Fibroblast of skin of scalp (primary cell): ENCODE data around the gene SPOP. TPM values are rescaled to one million over a fixed set of nuclear protein-coding genes. Genes with fewer than 3 reads are reported as not detected.
"Not testable (repeated sequence)": the region's sequence is repeated elsewhere in the genome, so short reads cannot be mapped to it uniquely, and the experiment has no call there.

Experiments
- DNase-seq: peaks from one replicate; pipeline ENCODE4 v3.0.0-alpha.2; 2013
- polyA plus RNA-seq, 2 experiments: library from polyadenylated mRNA; unstranded; fragments of 120-200 nt; gene quantifications; one replicate each; pipeline ENCODE4 v1.2.1, GENCODE V29; 2013; ENCODE audit not compliant: insufficient read length in 2 of 2

SPOP gene
- 48.2 TPM for polyA plus RNA-seq (2013, experiment 1 of 2; ENCODE audit: insufficient read length)
- 44.5 TPM for polyA plus RNA-seq (2013, experiment 2 of 2; ENCODE audit: insufficient read length)

DNA sequence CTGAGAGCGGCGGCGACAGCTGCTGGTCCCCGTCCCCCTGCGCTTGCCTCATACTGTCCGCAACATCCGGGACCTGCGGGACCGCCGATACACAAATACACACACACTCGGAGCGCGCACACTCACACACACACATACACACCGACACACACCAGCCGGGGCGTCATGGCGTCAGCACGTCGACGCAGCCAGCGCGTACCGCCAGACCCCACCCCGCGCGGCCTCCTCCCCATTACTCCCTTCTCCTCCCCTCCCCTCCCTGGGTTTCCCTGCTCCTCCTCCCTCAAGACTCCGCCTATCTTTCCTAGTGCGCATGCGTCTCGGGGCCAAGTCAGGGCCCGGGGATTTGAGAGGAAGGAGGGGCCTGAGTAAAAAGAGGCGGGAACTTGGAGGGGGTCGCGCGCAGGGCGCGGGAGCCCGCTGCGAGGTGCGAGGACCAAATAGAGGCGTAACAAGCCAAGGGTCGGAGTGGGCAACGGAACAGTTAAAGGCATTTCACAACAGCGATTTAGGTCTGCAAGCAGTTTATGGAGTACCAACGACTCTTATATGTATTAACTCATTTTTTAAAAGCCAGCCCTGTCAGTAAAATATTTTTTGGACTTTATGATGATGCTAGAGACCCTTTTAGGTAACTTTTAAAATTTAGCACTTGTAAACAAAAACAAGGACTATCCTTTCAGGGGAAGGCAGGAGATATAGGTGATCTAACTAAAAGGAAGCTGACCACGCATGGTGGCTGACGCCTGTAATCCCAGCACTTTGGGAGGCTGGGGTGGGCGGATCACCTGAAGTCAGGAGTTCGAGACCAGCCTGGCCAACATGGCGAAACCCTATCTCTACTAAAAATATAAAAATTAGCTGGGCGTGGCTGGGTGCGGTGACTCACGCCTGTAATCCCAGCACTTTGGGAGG lies at the start of gene SPOP:
TSS of gene SPOP (minus strand) at position 165 of the 915 bp plus-strand sequence. CDS start 55,287 bp downstream, outside the sequence.
- DNase-seq, result peak; percentile 100

DNA sequence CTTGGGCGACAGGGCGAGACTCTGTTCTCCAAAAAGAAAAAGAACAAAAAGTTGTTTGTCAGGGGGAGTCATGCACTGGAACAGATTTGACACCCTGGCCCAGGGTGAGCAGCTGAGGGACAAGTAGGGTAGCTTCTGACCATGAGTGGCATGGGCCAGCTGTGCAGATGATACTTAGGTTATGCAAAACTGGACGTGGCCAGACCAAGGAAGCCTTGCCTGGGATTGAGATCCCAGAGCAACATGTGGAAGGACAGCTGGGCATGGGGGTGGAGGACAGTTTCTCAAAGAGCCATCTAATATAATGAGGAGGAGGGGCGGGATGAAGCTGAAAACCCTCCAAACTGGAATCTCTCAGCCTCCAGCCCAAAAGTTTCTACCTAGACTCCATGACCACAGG lies 49.5 kb upstream of the SPOP start:
- no peak for DNase-seq

DNA sequence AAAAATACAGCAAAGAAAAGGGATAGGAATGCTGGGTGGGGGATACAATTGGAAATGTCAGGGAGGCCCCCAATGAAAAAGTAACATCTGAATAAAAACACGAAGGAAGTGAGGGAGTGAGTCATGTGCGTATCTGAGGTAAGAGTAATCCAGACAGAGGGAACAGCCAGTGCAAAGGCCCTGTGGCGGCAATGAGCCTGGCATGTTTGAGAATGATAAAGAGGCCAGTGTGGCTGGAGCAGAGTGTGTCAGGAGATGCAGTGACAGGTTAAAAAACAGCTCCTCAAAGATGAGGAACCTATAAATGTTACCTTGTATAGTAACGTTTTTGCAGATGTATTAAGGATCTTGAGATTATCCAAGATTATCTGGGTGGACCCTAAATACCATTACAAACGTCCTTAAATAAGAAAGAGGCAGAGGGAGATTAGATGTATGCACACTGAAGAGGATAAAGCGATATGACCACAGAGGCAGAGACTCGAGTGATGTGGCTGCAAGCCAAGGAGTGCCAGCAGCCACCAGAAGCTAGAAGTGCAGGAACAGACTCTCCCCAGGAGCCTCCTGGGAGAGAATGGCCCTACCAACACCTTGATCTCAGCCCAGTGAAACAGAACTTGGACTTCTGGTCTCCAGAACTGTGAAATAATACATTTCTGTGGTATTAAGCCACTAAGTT lies 47.7 kb upstream of the SPOP start:
- DNase-seq, result no peak

DNA sequence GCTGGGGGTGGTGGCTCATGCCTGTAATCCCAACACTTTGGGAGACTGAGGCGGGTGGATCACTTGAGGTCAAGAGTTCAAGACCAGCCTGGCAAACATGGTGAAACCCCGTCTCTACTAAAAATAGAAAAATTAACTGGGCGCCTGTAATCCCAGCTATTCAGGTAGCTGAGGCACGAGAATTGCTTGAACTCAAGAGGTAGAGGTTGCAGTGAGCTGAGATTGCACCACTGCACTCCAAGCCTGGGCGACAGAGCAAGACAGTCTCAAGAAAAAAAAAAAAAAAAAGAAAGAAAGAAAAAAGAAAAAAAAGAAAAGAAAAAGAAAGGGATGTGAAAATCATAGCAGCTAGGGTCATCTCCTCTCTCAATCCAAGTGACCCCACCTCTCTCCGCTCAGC lies 46.7 kb upstream of the SPOP start:
- DNase-seq, result not testable (repeated sequence)

DNA sequence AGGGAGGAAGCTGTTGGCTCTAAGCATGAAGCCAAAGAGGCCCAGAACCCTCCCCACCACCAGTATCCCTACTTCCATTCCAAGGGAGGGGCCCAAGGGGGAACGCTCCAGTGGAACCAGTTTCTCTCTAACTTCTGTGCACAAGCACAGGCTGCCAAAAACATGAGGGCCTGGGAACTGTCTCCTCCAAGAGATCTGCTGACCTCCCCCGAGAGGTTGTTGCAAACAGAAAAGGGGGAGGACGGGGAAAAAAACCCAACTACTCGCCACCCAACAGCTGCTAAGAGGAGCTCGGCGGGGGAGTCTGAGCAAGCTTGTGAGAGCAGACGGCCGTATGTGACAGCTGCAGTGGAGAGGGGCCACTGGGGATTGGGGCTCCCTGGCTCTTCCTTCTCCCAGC lies 45.5 kb upstream of the SPOP start:
- no peak for DNase-seq

DNA sequence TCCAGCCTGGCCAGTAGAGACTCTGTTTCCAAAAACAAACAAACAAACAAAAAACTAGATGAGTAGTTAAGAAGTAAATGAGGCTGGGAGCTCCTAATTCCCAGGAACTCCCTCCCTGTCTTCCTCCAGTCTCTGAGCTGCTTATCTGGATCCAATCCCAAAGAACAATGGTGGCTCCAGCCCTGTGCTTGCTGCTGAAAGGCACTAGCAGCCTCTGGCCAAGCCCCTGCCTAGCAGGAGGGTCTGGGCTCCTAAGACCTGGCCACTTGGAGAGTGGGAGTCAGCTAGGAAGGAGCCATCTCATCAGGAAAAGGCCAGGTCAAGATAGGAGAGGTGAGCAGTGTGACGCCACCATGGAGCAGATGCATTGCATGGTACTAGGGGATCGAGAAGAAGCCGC lies 44.2 kb upstream of the SPOP start:
- DNase-seq, result no peak

DNA sequence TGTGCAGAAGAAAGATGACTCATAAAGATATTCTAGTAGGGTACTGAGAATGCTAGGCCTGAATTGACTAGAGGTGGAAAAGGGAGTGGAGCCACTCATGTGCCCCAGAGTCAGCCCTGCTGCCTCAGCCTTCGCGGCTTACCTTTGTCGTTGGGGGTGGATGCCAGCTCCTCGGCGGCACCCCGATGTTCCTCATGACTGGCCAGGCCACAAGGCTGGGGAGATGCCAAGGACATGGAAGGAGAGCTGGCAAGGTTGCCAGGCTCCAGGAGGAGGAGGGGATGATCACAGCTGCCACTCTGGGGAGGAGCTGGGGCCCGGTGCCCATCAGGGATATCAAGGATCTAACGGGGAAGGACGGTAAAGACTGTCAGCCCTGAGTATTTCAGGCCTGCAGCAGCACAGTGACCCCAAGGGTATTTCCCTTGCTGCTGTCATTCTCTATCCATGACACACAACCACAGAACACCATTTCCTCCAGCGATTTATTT lies 39.5 kb upstream of the SPOP start:
- DNase-seq, result no peak

DNA sequence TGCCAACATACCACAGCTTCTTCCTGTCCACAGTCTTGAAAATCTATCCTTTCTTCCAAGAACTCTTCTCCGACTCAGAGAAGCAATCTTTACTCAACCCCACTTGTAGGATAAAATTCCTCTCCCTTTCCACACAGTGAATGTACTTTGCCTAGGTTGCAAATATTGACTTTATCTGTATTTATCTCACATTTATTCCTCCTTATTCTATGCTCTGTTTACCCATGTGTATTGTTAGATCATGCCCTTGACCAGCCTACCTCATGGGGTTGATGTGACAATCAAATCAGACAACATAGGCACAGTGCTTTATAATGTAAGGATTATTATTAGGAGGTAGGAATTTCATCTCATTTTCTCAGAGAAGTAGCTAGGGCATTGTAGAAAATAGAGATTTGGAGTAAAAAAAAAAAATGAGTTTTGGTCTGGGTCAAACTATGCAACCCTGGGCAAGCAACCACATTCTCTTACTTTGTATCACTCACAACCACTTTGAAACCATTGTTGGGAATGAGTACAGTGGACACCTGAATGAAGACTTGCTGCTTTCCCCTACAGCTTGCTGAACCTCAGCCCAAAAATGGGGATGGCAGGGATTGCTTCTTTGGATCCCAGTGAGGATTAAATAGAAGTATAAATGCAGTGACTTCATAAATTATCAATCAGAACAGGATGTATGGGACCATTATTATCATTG lies 38.9 kb upstream of the SPOP start:
- DNase-seq, result no peak

DNA sequence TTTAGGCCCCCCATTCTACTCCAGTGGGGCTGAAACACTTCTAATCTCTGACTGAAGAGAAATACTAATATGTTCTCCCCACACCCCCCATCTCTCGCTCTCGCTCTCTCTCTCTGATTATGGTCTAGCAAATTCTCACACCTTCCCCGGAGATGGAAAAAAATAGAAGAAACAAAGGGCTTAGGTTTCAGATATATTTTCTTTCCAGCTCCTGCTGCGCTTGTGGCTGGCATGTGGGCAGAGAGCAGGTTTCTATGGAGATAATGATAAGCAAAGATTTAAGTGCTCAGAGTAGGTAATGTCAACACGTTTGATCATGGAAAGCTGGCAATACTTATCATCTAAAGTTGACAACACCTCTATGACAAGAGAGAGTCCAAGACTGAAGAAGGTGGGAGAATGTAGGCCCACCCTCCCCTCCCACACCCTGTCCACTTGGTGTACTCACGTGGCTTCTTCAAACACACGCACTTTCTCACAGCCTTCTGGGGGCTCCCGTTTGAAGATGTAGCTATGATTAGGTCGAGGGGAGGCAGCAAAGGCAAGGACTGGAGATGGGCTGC lies 37.9 kb upstream of the SPOP start:
- DNase-seq, result no peak

DNA sequence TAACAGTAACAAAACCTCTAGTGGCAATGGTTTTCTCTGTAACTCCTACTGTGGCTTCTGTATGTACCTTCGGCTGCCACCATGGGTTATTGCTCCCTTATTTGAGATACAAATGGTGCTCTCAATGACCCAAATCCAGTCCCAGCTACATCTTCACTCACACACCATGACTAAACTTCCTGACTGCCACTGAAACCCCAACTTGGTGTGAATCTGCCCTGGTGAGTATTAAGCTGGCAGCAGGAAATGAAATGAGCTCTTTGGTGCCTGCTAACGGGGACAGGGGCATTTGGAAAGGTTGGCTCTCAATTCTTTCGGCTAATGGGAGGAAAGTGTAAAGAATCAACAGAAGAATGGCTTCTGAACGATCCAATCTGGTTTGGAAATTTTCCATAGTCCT lies 37.3 kb upstream of the SPOP start:
- no peak for DNase-seq

DNA sequence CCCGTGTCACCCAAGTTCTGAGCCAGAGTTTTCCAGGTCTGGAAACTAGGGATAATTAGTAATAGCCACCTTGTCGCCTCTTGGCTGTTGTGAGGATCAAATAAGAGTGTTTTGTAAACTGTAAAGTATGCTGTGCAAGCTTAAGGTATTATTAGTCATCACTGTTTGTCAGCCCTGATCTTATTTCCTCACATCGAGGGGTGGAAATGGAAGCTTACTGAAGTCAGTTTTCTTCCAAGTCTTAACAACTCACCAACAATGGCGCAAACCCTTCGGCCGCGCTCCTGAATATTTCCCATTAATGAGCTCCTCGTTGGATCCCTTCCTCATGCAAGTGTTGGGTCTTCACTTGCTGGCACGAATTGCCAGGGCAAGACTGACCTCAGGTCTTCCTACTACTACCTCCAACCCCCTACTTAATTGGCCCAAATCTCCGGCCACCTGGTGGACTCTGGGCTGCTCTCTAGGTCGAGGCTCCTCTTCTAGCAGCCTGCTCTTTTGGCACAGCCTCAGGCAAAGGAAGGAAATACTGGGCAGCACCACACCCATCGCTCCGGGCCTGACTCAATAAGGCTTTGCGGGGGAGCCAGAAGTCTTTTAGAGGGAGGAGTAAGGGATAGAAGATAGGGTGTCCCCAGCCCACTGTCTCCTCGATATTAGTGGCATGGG lies 30.8 kb upstream of the SPOP start:
- DNase-seq, result no peak

DNA sequence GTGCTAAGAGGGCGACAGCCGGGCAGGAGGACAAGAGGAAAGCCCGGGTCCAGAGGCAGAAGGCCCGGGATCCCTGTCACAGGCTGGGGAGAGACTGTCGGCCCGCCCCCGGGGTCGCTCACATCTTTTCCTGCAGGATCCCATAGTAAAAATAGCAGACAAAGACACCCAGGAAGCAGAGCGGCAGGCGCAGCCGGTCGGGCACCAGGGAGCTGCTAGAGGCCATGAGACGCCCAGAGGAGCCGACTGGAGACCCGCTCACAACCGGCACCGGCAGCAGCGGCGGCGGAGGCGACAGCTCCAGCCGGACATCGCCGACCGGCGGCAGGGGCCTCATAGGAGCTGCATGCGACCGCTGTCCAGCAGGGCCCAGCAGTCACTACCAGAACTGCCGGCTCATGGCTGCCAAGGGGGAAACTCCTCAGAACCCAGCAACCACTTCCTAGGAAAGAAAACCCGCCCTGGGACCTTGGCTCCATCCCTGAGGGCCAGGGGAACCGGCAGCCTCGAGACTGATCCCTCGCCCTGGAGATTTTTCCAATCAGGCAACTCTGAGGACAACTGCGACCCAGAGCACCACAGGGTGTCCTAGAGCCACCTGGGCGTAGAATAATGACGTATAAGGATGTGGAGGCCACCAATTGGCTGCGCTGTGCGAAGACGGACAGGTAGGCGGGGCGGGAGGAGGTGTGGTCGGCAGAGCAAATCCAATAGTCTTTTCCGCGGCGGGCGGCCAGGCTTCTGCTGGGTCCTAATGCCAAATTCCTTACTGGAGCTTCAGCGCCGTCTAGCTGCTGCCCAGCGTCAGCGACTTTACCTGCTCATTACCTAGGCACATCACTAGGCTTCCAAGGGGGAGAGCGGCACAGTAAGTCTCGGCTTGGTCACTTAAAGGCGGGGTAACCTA lies 30.0 kb upstream of the SPOP start, which contains the start of gene SLC35B1:
TSS of gene SLC35B1 (minus strand) at position 357 of the 907 bp plus-strand sequence. CDS start at position 226, 131 bp downstream.
- DNase-seq, result peak; percentile 99

DNA sequence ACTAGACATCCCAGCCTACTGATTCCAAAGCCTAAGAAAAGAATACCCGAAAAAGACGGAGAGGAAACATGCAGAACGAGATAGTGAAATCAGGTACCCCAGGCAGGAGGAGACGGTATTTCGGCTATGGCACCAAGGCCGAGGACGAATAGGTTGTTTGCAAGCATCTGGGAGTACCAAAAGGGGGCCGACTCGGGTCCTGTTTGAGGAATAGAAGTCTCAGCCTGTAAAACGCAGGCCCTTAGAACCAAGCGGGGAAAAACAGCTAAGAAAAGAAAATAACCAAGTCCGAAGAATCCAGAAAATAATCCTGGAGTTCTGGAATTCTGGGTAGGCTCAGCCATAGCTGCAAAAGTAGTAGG lies 29.3 kb upstream of the SPOP start:
- DNase-seq, result no peak

DNA sequence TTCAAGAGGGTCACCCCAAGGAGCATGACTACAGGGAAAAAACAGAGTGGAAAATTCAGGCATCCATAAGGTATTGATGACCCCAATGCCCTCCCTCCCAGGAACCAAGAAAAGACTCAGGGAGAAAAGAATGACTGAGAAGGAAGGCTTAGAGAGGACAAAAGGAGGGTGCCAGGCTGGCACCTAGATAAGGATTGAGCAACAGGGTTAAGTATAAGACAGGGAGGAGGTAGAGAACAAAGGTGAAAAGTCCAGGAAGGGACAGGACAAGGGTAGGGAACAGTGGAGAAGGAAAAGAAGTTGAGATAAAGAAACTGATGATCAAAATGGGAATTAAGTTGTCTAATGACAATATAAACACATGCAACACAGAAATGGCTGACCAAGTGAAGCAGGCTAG lies 27.4 kb upstream of the SPOP start:
- no peak for DNase-seq

DNA sequence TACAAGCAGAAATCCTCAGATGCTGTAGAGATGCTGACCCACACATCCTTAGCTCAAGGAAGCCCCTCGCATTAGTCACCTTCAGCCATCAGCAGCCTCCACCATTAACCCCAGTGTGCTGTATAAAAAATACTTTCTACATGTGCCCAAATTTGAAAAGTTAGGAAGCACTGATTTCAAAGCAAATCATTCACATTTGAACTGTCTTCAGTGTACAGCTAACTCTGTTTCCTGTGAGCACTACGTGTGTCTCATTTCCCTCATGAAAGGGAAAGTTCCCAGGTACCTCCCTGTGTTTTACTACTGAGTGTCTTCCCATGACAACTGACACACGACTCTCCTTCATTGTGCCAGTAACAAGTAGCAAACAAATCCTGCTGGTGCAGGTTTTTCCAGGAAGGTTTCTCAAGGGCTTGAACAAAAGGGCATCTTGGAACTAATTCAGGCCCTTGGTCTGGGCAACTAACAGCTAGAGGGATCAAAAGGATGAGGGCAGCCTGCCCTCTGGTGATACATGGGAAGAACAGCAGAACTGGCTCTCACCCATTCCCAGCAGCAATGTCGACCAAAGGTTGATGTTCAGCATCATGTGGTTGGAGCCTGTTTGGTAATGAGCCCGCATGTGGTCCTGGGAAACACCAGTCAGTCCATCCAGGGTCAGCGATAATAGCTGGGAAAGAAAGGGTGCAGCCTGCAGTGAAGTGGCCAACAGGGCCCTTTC lies 25.8 kb upstream of the SPOP start:
- peak; percentile 31 for DNase-seq

DNA sequence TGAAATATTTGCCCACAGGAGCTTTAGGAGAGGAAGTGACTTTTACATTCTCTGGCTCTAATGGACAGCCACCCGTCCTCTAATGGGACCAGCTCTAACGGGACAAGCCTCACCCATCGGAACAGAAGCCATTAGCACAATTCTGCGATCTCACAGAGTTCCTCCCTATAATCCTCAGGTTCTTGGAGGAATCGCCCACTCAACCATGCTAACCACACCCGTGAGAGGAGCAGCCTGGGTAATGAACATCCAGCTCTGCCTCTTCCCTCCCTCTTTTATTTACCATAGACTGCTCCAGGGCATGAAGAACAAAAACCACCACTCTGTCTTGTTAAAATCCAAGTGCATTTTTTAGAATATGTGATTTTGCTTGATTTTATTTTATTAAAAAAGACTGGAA lies 23.1 kb upstream of the SPOP start:
- no peak for DNase-seq

DNA sequence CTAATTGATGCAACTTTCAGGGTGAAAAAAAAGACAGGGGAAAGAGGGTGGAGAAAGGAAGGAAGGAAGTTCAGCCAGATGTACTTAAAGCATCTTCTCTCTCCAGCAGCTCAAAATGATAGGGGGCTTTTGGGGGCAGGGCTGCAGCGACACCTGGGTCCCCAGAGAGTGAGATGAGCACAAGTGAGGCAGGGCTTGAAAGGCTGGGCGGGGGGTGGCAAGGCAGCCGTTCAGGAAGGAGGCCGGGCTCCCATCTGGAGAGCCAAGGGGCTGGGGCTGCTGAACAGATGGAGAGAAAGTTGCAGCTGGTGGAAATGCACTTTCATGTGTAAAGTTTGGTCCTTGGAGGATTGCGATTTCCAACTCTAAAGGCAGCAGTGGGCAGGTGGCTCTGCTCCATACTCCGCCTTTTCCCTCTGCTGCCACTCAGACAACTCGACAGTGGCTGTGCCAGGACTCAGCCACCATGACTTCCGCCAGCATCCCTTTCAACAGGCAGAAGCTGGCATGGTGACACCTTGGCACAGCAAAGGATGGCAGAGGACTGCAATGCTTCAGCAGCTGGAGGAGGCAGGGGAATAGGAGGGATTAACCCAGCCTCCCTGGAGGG lies 22.2 kb upstream of the SPOP start:
- no peak for DNase-seq

DNA sequence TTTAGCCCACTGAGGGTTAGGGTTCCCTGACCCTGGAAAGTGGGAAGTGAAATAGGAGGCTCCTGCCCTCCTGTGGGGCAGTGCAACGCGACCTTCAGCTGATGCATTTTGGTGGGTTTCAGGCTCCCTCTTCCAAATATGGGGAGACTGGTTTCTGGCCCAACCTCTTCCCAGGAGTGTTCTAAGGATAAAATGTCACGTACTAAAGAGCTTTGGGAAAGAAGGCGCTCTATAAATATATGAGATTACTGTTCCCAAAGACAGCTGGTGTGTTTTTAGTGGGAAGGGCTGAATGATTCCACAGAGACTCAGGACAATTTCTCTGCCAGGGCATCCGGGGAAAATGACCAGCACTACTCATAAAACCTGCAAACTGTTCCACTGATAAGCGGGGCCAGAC lies 20.1 kb upstream of the SPOP start:
- no peak for DNase-seq

DNA sequence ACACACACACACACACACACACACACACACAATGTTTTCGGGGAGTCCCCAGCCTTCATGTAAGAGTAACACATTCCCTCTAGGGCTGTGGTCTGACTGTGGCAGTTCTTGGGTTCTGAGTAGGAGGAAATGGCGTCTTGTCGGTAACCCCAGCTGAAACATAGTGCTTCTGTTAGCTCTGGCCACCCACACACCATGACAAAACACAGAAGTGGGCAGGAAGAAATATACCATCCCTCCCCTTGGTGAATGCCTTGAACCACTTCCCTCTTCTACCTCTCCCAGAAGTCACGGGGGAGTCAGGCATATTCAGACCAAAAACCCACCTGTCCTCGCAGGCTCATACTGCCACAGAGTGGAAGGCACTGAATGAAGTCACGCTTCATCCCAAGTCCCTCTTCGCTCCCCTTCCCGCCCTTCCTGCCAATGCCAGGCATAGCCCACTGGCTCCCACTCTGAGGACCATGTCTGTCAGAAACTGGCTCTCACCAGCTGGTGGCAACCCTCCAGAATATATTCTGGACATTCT lies 18.4 kb upstream of the SPOP start:
- DNase-seq, result no peak
